Right lung (tissue), 5 donors: ENCODE data around the gene UGT2A3. TPM values are rescaled to one million over a fixed set of nuclear protein-coding genes. Genes with fewer than 3 reads are reported as not detected.

Source experiments
- DNase-seq, 2 donors: peaks; one replicate each; pipeline ENCODE4 v3.0.0-alpha.2; 2013
- polyA plus RNA-seq, 5 donors: library from polyadenylated mRNA; unstranded; fragments of 120-200 nt; gene quantifications; one replicate each; pipeline versions ENCODE4 v1.2.1 to v1.2.3, GENCODE V29; 2013; ENCODE audit warnings: inconsistent platforms in 1 of 5, low replicate concordance in 1 of 5; ENCODE audit not compliant: insufficient read length in 5 of 5, insufficient read depth in 1 of 5

The UGT2A3 gene
- polyA plus RNA-seq, 5 donors, result 2.5 to 20.8 (median 5.3) TPM

GRCh38 chr4:68917016-68917415, 34.6 kb downstream of the UGT2A3 start:
- no peak for DNase-seq

GRCh38 chr4:68912807-68913206, 38.8 kb downstream of the UGT2A3 start:
- no peak for DNase-seq

DNA sequence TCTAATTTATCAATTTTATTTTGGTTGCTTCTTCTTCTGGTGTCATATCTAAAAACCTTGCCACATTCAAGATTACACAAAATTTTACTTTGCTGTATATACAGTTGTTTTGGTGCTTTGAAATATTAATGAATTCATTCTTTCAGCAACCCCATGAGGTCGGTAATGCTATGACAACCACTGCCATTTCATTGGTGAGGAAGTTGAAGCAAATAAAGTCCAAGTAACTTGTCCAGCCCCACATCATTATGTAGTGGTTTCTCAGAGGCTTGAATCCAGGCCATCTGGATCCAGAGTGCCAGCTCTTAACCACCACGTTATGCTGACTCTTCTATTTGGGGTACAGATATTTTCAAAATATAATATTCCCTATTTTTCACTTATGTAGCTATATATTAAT, 42.2 kb downstream of the UGT2A3 start:
- no peak for DNase-seq

DNA sequence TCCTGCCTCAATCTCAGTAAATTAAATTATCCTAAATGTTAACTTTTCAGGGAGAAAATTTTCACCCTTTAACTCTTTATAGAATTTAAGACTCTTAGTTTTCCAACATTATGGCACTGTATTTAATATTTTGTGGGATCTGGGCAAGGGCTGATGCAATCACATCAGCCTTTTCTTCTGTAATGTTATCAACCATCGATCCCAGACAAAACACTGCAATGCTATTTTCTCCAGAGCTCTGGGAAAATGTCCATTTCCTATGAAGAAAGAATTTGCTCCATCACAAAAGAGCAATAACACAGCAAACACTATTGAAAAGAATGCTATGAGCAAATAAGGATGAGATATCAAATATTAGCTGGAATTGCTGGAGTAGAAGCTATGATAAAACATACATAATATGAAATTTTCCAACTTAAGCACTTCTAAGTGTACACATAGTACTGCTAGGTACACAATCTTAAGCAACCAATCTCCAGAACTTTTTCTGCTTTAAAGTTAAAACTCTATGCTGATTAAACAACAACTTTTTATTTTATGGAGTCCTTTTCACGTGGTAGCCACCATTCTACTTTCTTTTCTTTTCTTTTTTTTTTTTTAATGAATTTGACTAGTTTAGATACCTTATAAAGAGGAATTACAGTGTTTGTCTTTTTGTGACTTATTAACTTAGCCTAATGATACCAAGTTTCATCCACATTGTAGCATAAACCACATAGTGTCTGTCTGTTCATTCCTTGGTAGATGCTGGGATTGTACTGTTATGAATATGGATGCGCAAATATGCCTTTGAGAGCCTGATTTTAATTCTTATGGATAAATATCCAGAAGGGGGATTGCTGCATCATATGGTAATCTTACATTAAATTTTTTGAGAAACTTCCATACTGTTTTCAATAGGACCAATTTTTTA, 43.6 kb downstream of the UGT2A3 start:
- no peak for DNase-seq

DNA sequence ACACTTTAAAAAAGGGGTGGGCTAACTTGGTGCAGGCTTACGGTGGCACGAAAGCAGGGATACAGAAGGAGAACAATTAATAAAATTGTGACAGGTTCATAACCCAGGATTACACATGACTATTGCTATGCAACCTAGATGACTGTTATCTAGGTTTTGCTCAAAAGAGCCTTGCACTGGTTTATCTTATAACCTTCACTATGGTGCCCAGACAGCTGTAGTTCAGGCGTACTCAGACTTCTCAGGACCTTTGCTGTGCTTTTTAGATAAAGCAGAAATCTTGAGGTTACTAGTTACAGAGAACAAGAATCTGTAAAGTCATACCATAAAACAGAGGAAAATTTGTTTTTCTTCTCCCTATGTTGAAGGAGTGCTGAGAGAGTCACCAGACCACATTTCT, 44.4 kb downstream of the UGT2A3 start:
- no peak for DNase-seq

DNA sequence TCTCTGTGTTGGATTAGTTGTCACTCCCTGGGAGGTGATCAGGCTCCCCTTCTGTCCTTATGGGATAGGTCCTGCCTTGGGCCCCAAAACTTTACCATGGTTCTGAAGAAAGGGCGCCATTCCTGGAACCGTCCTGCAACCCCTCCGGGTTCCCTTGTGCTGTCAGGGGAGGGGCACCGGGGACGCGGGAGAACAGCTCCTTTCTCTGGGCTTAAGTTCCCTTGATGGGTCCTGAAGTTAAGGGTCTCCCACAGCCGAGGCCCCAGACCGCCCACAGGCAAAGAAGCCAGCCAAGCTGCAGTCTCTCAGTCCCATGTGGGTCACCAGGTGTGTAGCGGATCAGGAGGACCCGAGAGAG, 44.8 kb downstream of the UGT2A3 start:
- DNase-seq, result no peak

GRCh38 chr4:68905939-68906779, 45.4 kb downstream of the UGT2A3 start:
- peak; percentile 54 to 60 for DNase-seq

DNA sequence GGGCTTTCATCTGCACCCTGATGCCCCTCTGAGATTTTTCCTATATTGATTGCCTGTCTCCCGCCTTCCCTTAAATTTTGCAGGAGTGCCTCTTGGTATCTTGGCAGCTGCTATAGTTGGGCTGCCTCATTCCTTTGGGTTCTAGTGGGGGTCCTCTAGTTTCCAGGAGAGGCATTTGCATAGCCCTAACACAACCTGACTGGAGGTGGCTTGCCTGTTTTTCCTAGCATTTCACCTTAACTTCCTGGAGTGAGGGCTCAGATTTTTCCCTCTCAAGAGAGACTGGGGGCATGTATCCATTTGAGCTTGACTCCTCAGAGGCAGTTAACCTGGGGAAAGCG, 46.0 kb downstream of the UGT2A3 start:
- no peak for DNase-seq

GRCh38 chr4:68904786-68905185, 46.8 kb downstream of the UGT2A3 start:
- no peak for DNase-seq

GRCh38 chr4:68896749-68897148, 54.9 kb downstream of the UGT2A3 start:
- no peak for DNase-seq

GRCh38 chr4:68895561-68896198, 55.9 kb downstream of the UGT2A3 start:
- DNase-seq, result no peak

DNA sequence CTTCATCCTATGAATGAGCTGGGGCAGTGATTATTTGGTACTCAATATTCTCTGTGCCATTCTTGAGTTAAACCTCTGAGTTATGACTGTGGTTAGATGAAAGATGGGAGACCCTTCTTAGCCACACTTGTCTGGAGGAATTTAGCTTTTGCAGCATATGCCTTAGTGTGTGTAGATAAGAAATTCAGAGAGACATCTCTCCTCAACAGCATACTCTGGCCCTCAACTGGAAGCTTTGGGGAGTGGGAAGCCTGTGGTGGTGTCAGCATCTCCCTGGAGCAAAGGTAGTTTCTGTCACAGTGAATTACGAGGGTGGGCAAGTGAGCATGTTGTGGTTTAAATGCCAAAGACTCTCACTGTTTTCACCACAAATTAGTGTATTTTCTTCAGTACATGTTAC, 58.7 kb downstream of the UGT2A3 start:
- no peak for DNase-seq

- no peak for DNase-seq
These were observed 59.9 kb downstream of the UGT2A3 start for GRCh38 chr4:68891678-68892077.

GRCh38 chr4:68885545-68885944, 66.1 kb downstream of the UGT2A3 start:
- no peak for DNase-seq

DNA sequence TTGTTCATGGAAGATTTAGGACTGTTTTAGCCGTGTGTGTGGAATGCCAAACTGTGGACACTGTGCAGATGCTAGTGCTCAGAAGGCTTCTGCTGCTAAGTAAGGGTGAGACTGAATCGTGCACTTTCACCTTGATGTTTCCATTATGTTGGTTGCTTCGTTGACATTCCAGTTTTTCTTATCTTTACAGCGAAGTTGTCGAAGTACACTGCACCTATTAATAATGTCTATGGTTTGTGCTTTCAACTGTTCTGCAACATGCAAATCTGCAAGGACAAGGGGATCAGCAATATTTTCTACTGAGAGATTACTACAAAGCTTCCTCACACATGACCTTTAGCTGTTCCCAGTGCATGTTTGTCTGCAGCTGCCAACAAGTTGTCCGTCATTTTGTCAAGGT, 67.7 kb downstream of the UGT2A3 start:
- no peak for DNase-seq

Other genes with a start within 250 kb of the UGT2A3 start
- 1 to 10 TPM in 1 of 5 donors, under 1 TPM in 1, not detected in 3; 0.19 to 1.7 TPM for gene UGT2B10, start 135.8 kb downstream of the UGT2A3 start, polyA plus RNA-seq
- gene UGT2B7, start 144.7 kb upstream of the UGT2A3 start, polyA plus RNA-seq, result 10 to 100 TPM; 15.8 to 49.3 (median 29.4) TPM